D721Med (cell line): ENCODE data around the gene FXR2.

ENCODE experiments used
- DNase-seq: peaks from one replicate; pipeline ENCODE4 v3.0.0; 2011; ENCODE audit warnings: low spot score; ENCODE audit not compliant: insufficient read length
- FAIRE-seq: peaks from 2 replicates; lab custom pipeline; 2011; peaks lifted over from hg19 to GRCh38; lab: Jason Lieb, UNC
- CTCF ChIP-seq: IDR thresholded peaks from 2 replicates; pipeline ENCODE4 v1.5.1; 2012; ENCODE audit warnings: mild to moderate bottlenecking, control low read depth; ENCODE audit not compliant: insufficient read depth; ENCODE audit errors: missing control alignments

FXR2 gene

GRCh38 chr17:7558544-7559319 is 56.0 kb downstream of the FXR2 start, which contains the start of gene TNFSF13:
Gene TNFSF13 (plus strand): TSS chr17:7558750. CDS start chr17:7559040, 290 bp downstream.
- no peak for FAIRE-seq
- no peak for DNase-seq

GRCh38 chr17:7557775-7558543 is 56.7 kb downstream of the FXR2 start:
- FAIRE-seq (no peak), DNase-seq (no peak)
- TF ChIP-seq CTCF: no peak

More at GRCh38 chr17:7558544-7559319, 56.0 kb downstream of the FXR2 start, which contains the start of gene TNFSF13:
- TF ChIP-seq CTCF: no peak

- no peak for FAIRE-seq
- no peak for DNase-seq
- TF ChIP-seq CTCF: no peak
Measured at GRCh38 chr17:7557147-7557764, 57.4 kb downstream of the FXR2 start.

GRCh38 chr17:7556627-7557026 is 58.1 kb downstream of the FXR2 start:
- FAIRE-seq (no peak), DNase-seq (no peak)
- TF ChIP-seq CTCF: no peak

- DNase-seq (no peak), FAIRE-seq (no peak)
- TF ChIP-seq CTCF: no peak
Measured at GRCh38 chr17:7555320-7555948, 59.3 kb downstream of the FXR2 start.

GRCh38 chr17:7553356-7553755 is 61.3 kb downstream of the FXR2 start:
- no peak for TF ChIP-seq CTCF
- FAIRE-seq: no peak
- DNase-seq: no peak
